HEK293 (cell line): ENCODE measurements around the gene NADK.
A peak's percentile ranks its signal among the peaks of the same experiment; 100 is the strongest.

ENCODE experiments used
- CTCF ChIA-PET: fragments of 350-600 bp; formaldehyde crosslinking; extraction: SDS; loops from one replicate; lab custom pipeline; 2021; ENCODE audit warnings: antibody characterized with exemption; lab: Yijun Ruan, JAX
- POLR2A ChIA-PET: fragments of 300-600 bp; formaldehyde crosslinking; extraction: SDS; loops from one replicate; lab custom pipeline; 2020; ENCODE audit warnings: antibody characterized with exemption, inconsistent platforms; lab: Yijun Ruan, JAX
- H3K27ac ChIP-seq: fragments of 200-500 bp; sonication (Bioruptor generic); 2 replicates; pipeline ENCODE4 v1.5.1; 2014; ENCODE audit warnings: low read depth, low read length, control low read depth, inconsistent platforms; ENCODE audit errors: extremely low read depth
- H3K36me3 ChIP-seq, 2 experiments: fragments of 200-500 bp in 1 of 2; sonication (Bioruptor generic) in 1 of 2; 1 replicate in 1 of 2; 2 replicates in 1 of 2; pipeline ENCODE4 v1.5.1; 2014 to 2017; ENCODE audit warnings: inconsistent platforms in 2 of 2, low read length in 2 of 2; ENCODE audit not compliant: control insufficient read depth in 2 of 2, insufficient read depth in 1 of 2
- H3K4me1 ChIP-seq: fragments of 200-500 bp; sonication (Bioruptor generic); 2 replicates; pipeline ENCODE4 v1.5.1; 2014; ENCODE audit warnings: mild to moderate bottlenecking, low read length, inconsistent platforms; ENCODE audit not compliant: control insufficient read depth, insufficient read depth
- H3K4me3 ChIP-seq: 2 replicates; pipeline ENCODE4 v1.5.1; 2011; ENCODE audit warnings: low read depth, mild to moderate bottlenecking, control low read depth, low read length, moderate library complexity
- H3K9me3 ChIP-seq: fragments of 200-500 bp; sonication (Bioruptor generic); 2 replicates; pipeline ENCODE4 v1.5.1; 2014; ENCODE audit warnings: low read depth, low read length, inconsistent platforms; ENCODE audit not compliant: control insufficient read depth, insufficient read depth
- SCRT1 ChIP-seq: fragments of 450-650 bp; formaldehyde crosslinking; IDR thresholded peaks from 2 replicates; pipeline ENCODE4 v1.5.1; 2016; ENCODE audit warnings: missing biosample characterization, missing genetic modification characterization, borderline replicate concordance
- TCF7L2 ChIP-seq: IDR thresholded peaks from 2 replicates; pipeline ENCODE4 v1.6.1; 2011; ENCODE audit warnings: low read depth, mild to moderate bottlenecking, inconsistent platforms, low read length, moderate library complexity, borderline replicate concordance
- YY1 ChIP-seq: fragments of 450-650 bp; formaldehyde crosslinking; IDR thresholded peaks from 2 replicates; pipeline ENCODE4 v1.5.1; 2018; ENCODE audit warnings: missing biosample characterization, missing genetic modification characterization
- ZBTB48 ChIP-seq: fragments of 450-650 bp; formaldehyde crosslinking; IDR thresholded peaks from 2 replicates; pipeline ENCODE4 v1.5.1; 2016; ENCODE audit warnings: missing biosample characterization, missing genetic modification characterization
- ZFP69B ChIP-seq: fragments of 450-650 bp; formaldehyde crosslinking; IDR thresholded peaks from 2 replicates; pipeline ENCODE4 v1.5.1; 2016; ENCODE audit warnings: missing biosample characterization, missing genetic modification characterization
- ZNF121 ChIP-seq: fragments of 450-650 bp; formaldehyde crosslinking; IDR thresholded peaks from 2 replicates; pipeline ENCODE4 v1.5.1; 2016; ENCODE audit warnings: missing biosample characterization, missing genetic modification characterization
- ZNF140 ChIP-seq: fragments of 450-650 bp; formaldehyde crosslinking; IDR thresholded peaks from 2 replicates; pipeline ENCODE4 v1.5.1; 2016; ENCODE audit warnings: missing biosample characterization, missing genetic modification characterization
- ZNF19 ChIP-seq: fragments of 450-650 bp; formaldehyde crosslinking; IDR thresholded peaks from 2 replicates; pipeline ENCODE4; 2016; ENCODE audit warnings: missing biosample characterization, missing genetic modification characterization, low read depth
- ZNF311 ChIP-seq: fragments of 450-650 bp; formaldehyde crosslinking; IDR thresholded peaks from 2 replicates; pipeline ENCODE4 v1.5.1; 2017; ENCODE audit warnings: missing biosample characterization, missing genetic modification characterization, borderline replicate concordance
- ZNF530 ChIP-seq: fragments of 450-650 bp; formaldehyde crosslinking; IDR thresholded peaks from 2 replicates; pipeline ENCODE4 v1.5.1; 2016; ENCODE audit warnings: low read depth, missing biosample characterization, missing genetic modification characterization
- ZNF571 ChIP-seq: fragments of 450-650 bp; formaldehyde crosslinking; IDR thresholded peaks from 2 replicates; pipeline ENCODE4 v1.5.0; 2017; ENCODE audit warnings: missing biosample characterization, missing genetic modification characterization
- ZNF701 ChIP-seq: fragments of 450-650 bp; formaldehyde crosslinking; IDR thresholded peaks from 2 replicates; pipeline ENCODE4 v1.5.1; 2016; ENCODE audit warnings: missing biosample characterization, missing genetic modification characterization
- TF ChIP-seq, protein P1 (sequence below): fragments of 450-650 bp; formaldehyde crosslinking; IDR thresholded peaks from 2 replicates; pipeline ENCODE4 v1.5.1; 2016; ENCODE audit warnings: missing biosample characterization, missing genetic modification characterization
- TF ChIP-seq, protein P2 (sequence below): fragments of 450-650 bp; formaldehyde crosslinking; IDR thresholded peaks from 2 replicates; pipeline ENCODE4 v1.5.1; 2016; ENCODE audit warnings: missing biosample characterization, missing genetic modification characterization
- TF ChIP-seq, protein P3 (sequence below): fragments of 450-650 bp; formaldehyde crosslinking; IDR thresholded peaks from 2 replicates; pipeline ENCODE4 v1.5.1; 2016; ENCODE audit warnings: missing biosample characterization, missing genetic modification characterization
- TF ChIP-seq, protein P4 (sequence below): fragments of 450-650 bp; formaldehyde crosslinking; IDR thresholded peaks from 2 replicates; pipeline ENCODE4 v1.5.1; 2016; ENCODE audit warnings: missing biosample characterization, missing genetic modification characterization
- TF ChIP-seq, protein P5 (sequence below): fragments of 450-650 bp; IDR thresholded peaks from 2 replicates; pipeline ENCODE4 v1.5.1; 2018; ENCODE audit warnings: missing biosample characterization, mild to moderate bottlenecking, missing genetic modification characterization

NADK gene

DNA sequence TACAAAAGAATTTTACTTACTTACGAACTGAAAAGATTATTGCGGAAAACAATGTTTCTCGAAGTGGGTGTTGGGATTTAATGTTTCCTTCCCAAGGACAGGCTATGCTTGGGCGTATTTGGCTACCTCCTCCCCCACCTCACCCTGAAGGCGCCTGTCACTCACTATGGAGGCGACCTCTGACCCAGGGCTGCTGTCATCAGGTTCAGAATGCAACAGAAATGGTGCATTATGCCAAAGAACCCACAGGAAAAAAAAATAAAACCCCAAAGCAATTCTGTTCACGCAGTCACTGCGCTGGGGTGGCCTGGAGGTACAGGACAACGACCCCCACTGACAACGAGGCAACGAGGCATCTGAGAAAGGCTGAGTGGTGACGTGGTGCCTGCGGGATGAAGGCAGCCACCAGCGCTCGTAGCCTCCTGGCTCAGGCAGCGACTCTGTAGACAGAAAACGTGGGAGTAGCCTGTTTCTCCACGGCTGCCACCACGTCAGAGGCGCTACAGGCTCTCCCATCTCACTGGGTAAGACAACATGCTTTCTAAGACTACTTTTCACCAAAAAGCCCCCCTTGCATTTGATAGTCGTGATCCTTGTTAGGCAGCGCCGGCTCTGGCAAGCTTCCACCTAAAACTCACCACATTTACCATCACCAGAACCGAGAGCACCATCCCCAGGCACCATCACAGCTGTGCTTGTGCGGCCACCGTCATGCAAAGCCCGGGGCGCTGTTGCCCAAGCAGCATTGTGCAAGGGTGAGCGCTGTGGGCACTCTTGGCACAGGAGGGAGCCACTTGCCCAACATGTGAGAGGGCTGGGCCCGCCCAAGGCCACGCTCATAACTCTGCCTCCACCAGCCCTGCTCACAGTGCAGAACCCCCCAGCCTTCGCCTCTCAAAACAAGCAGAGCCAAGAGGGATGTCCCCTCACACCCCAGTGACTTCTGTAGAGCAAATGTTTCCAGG is 14.3 kb downstream of the NADK start:
- no peaks in the 10 kb centered on the region for H3K9me3 ChIP-seq
- ChIA-PET POLR2A (no interaction called here), CTCF (no interaction called here)
- no peak overlapping the region for H3K4me3 ChIP-seq
- no peaks in the 10 kb centered on the region for H3K4me1 ChIP-seq
- H3K36me3 ChIP-seq: peaks cover 12 to 92% of the 10 kb centered on the region in 2 experiments; a peak in 2 of 3 replicates
- H3K27ac ChIP-seq: no peak overlapping the region
- TF ChIP-seq ZFP69B (tag by site-specific recombination): 0 out of 2 replicates have a peak, but pooled peaks have one; percentile 25
- no peak for TF ChIP-seq ZNF140 (tag by site-specific recombination)
- TF ChIP-seq, protein P1, sequence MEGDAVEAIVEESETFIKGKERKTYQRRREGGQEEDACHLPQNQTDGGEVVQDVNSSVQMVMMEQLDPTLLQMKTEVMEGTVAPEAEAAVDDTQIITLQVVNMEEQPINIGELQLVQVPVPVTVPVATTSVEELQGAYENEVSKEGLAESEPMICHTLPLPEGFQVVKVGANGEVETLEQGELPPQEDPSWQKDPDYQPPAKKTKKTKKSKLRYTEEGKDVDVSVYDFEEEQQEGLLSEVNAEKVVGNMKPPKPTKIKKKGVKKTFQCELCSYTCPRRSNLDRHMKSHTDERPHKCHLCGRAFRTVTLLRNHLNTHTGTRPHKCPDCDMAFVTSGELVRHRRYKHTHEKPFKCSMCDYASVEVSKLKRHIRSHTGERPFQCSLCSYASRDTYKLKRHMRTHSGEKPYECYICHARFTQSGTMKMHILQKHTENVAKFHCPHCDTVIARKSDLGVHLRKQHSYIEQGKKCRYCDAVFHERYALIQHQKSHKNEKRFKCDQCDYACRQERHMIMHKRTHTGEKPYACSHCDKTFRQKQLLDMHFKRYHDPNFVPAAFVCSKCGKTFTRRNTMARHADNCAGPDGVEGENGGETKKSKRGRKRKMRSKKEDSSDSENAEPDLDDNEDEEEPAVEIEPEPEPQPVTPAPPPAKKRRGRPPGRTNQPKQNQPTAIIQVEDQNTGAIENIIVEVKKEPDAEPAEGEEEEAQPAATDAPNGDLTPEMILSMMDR (tag by site-specific recombination): peak; percentile 42; the same call in 1 of the 2 replicates
- TF ChIP-seq ZNF701 (tag by site-specific recombination): no peak
- TF ChIP-seq ZNF19 (tag by site-specific recombination): no peak
- TF ChIP-seq, protein P2, sequence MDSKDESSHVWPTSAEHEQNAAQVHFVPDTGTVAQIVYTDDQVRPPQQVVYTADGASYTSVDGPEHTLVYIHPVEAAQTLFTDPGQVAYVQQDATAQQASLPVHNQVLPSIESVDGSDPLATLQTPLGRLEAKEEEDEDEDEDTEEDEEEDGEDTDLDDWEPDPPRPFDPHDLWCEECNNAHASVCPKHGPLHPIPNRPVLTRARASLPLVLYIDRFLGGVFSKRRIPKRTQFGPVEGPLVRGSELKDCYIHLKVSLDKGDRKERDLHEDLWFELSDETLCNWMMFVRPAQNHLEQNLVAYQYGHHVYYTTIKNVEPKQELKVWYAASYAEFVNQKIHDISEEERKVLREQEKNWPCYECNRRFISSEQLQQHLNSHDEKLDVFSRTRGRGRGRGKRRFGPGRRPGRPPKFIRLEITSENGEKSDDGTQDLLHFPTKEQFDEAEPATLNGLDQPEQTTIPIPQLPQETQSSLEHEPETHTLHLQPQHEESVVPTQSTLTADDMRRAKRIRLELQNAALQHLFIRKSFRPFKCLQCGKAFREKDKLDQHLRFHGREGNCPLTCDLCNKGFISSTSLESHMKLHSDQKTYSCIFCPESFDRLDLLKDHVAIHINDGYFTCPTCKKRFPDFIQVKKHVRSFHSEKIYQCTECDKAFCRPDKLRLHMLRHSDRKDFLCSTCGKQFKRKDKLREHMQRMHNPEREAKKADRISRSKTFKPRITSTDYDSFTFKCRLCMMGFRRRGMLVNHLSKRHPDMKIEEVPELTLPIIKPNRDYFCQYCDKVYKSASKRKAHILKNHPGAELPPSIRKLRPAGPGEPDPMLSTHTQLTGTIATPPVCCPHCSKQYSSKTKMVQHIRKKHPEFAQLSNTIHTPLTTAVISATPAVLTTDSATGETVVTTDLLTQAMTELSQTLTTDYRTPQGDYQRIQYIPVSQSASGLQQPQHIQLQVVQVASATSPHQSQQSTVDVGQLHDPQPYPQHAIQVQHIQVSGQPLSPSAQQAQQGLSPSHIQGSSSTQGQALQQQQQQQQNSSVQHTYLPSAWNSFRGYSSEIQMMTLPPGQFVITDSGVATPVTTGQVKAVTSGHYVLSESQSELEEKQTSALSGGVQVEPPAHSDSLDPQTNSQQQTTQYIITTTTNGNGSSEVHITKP: no peak
- TF ChIP-seq ZNF121 (tag by site-specific recombination): no peak
- TF ChIP-seq SCRT1 (tag by site-specific recombination): no peak
- TF ChIP-seq, protein P3, sequence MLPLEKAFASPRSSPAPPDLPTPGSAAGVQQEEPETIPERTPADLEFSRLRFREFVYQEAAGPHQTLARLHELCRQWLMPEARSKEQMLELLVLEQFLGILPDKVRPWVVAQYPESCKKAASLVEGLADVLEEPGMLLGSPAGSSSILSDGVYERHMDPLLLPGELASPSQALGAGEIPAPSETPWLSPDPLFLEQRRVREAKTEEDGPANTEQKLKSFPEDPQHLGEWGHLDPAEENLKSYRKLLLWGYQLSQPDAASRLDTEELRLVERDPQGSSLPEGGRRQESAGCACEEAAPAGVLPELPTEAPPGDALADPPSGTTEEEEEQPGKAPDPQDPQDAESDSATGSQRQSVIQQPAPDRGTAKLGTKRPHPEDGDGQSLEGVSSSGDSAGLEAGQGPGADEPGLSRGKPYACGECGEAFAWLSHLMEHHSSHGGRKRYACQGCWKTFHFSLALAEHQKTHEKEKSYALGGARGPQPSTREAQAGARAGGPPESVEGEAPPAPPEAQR: no peak
- no peak for TF ChIP-seq TCF7L2
- no peak for TF ChIP-seq YY1 (tag by site-specific recombination)
- TF ChIP-seq, protein P4, sequence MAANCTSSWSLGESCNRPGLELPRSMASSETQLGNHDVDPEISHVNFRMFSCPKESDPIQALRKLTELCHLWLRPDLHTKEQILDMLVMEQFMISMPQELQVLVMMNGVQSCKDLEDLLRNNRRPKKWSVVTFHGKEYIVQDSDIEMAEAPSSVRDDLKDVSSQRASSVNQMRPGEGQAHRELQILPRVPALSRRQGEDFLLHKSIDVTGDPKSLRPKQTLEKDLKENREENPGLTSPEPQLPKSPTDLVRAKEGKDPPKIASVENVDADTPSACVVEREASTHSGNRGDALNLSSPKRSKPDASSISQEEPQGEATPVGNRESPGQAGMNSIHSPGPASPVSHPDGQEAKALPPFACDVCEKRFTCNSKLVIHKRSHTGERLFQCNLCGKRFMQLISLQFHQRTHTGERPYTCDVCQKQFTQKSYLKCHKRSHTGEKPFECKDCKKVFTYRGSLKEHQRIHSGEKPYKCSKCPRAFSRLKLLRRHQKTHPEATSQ (tag by site-specific recombination): no peak
- no peak for TF ChIP-seq ZNF311
- TF ChIP-seq ZBTB48 (tag by site-specific recombination): no peak
- TF ChIP-seq ZNF571: no peak
- no peak for TF ChIP-seq ZNF530 (tag by site-specific recombination)
- TF ChIP-seq, protein P5, sequence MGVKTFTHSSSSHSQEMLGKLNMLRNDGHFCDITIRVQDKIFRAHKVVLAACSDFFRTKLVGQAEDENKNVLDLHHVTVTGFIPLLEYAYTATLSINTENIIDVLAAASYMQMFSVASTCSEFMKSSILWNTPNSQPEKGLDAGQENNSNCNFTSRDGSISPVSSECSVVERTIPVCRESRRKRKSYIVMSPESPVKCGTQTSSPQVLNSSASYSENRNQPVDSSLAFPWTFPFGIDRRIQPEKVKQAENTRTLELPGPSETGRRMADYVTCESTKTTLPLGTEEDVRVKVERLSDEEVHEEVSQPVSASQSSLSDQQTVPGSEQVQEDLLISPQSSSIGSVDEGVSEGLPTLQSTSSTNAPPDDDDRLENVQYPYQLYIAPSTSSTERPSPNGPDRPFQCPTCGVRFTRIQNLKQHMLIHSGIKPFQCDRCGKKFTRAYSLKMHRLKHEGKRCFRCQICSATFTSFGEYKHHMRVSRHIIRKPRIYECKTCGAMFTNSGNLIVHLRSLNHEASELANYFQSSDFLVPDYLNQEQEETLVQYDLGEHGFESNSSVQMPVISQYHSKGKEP (tag by site-specific recombination): peak; percentile 70
